Left ventricle myocardium inferior (tissue), 1 donor: Measurements from ENCODE around the gene DUSP28. TPM values are rescaled to one million over a fixed set of nuclear protein-coding genes. Genes with fewer than 3 reads are reported as not detected.
"Not testable (repeated sequence)": the region's sequence is repeated elsewhere in the genome, so short reads cannot be mapped to it uniquely, and the experiment has no call there.

ENCODE experiments used
- DNase-seq: peaks from one replicate; pipeline ENCODE4 v3.0.0-alpha.2; 2020
- H3K27ac ChIP-seq: fragments of 200-600 bp; replicated peaks from 2 replicates; pipeline ENCODE4 v1.8.0; 2021
- H3K27me3 ChIP-seq: fragments of 200-600 bp; 2 replicates; pipeline ENCODE4 v1.8.0; 2021; ENCODE audit warnings: low read depth
- H3K36me3 ChIP-seq: fragments of 200-600 bp; 2 replicates; pipeline ENCODE4 v1.8.0; 2021
- H3K4me1 ChIP-seq: fragments of 200-600 bp; 2 replicates; pipeline ENCODE4 v1.8.0; 2021
- H3K4me3 ChIP-seq: fragments of 200-600 bp; 2 replicates; pipeline ENCODE4 v1.8.0; 2021; ENCODE audit warnings: mild to moderate bottlenecking, moderate library complexity
- H3K9me3 ChIP-seq: fragments of 200-600 bp; replicated peaks from 2 replicates; pipeline ENCODE4 v1.8.0; 2021
- intact Hi-C: fragments of 100-400 bp; cut with micrococcal nuclease; formaldehyde crosslinking; loops from one replicate; pipeline ENCODE4 v1.11.0; 2022
- total RNA-seq: library from RNA; stranded (reverse); fragmentation: NEBNext Ultra II Directional; extraction: Animal tissue kit (Norgen Biotek cat#: 25700); gene quantifications from one replicate; pipeline ENCODE4 v1.2.1, GENCODE V29; 2021
- TF ChIP-seq, protein P1 (sequence below): fragments of 200-600 bp; IDR thresholded peaks from 2 replicates; pipeline ENCODE4 v1.8.0; 2021; ENCODE audit warnings: antibody characterized with exemption, mild to moderate bottlenecking, borderline replicate concordance
- donor health status: DM: no; HTN: yes; CAD: no; lungs with severe emphysema.

The DUSP28 gene
- total RNA-seq, 1 donor from 2014 or later = 19.3 TPM

DNA sequence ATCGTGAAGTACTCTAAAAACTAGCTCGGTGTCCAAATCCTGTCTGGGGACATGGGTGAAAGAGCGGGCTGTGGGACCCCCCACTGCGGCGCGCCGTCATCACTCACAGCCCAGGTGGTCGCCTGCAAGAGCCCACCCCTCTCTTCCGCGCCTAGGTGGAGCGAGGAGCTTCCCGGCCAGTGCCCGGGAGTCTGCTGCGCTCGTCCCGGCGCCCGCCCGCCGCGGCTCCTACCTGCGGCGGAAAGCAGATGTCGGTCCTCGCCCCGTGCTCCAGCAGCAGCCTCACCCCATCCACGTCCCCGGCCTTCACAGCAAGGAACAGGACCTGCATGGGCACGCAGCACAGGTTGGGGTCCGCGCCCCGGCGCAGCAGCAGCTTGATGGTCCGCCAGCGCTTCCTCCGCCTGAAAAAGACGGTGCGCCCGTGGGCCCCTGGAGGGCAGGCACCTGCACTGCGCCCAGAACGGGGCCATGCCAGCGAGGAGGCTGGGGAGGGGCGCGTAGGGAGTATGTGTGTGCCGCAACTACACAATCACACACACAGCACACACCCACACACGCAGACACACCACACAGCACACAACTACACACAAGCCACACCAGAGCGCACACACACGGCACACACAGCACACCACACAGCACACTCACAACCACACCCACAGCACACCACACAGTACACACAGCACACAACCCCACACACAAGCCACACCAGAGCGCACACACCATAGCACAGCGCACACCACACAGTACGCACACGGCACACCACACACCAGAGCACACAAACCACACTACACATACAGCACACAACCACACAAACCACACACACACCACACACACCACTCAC is 39.8 kb upstream of the DUSP28 start:
- intact Hi-C loops = no loop called here
- TF ChIP-seq, protein P1, sequence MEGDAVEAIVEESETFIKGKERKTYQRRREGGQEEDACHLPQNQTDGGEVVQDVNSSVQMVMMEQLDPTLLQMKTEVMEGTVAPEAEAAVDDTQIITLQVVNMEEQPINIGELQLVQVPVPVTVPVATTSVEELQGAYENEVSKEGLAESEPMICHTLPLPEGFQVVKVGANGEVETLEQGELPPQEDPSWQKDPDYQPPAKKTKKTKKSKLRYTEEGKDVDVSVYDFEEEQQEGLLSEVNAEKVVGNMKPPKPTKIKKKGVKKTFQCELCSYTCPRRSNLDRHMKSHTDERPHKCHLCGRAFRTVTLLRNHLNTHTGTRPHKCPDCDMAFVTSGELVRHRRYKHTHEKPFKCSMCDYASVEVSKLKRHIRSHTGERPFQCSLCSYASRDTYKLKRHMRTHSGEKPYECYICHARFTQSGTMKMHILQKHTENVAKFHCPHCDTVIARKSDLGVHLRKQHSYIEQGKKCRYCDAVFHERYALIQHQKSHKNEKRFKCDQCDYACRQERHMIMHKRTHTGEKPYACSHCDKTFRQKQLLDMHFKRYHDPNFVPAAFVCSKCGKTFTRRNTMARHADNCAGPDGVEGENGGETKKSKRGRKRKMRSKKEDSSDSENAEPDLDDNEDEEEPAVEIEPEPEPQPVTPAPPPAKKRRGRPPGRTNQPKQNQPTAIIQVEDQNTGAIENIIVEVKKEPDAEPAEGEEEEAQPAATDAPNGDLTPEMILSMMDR = no peak
- no peak for DNase-seq

DNA sequence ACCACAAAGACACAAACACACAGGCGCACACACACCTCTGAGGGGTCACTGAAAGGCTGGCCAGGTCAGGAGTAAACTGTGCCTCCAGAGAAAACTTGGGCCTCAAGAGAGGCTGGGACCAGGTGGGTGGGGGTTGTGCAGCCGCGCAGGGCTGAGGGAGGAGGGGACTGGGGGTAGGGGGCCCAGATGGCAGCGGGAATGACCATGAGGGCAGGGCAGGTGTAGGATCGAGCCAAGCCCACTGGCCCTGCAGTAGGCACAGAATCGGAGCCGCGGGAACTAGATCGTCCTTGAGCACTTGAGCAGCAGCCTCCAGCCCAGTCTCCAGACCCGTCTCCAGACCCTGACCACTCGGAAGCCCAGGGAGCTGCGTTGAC is 39.2 kb upstream of the DUSP28 start:
- TF ChIP-seq, protein P1 = no peak
- Histone ChIP-seq H3K4me1 (peaks cover 14% of the 10 kb centered on the region), H3K4me3 (no peak overlapping the region), H3K9me3 (peaks cover 5% of the 10 kb centered on the region), H3K36me3 (peaks cover 43% of the 10 kb centered on the region), H3K27me3 (peaks cover 26% of the 10 kb centered on the region), H3K27ac (no peak overlapping the region)
- DNase-seq = no peak
- intact Hi-C loops = no loop called here

More for the DNA sequence above, 39.8 kb upstream of the DUSP28 start:
- Histone ChIP-seq H3K27me3 (peaks cover 26% of the 10 kb centered on the region), H3K4me3 (no peak overlapping the region), H3K4me1 (peaks cover 14% of the 10 kb centered on the region), H3K27ac (no peak overlapping the region), H3K9me3 (peaks cover 5% of the 10 kb centered on the region), H3K36me3 (peaks cover 37% of the 10 kb centered on the region)

DNA sequence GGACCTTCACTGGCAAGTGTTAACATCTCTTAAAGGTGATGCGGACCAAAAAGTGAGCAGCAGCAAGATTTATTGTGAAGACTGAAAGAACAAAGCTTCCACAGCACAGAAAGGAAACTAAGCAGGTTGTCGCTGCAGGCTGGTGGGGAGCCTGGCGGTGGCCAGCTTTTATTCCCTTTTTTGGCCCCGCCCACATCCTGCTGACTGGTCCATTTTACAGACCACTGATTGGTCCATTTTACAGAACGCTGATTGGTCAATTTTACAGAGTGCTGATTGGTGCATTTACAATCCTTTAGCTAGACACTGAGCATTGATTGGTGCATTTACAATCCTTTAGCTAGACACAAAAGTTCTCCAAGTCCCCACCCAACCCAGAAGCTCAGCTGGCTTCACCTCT is 38.3 kb upstream of the DUSP28 start:
- Histone ChIP-seq H3K36me3 (peaks cover 47% of the 10 kb centered on the region), H3K27me3 (peaks cover 26% of the 10 kb centered on the region), H3K4me1 (peaks cover 14% of the 10 kb centered on the region)
- H3K27ac ChIP-seq, intact Hi-C loops, H3K9me3 ChIP-seq, H3K4me3 ChIP-seq, DNase-seq: not testable (repeated sequence)

DNA sequence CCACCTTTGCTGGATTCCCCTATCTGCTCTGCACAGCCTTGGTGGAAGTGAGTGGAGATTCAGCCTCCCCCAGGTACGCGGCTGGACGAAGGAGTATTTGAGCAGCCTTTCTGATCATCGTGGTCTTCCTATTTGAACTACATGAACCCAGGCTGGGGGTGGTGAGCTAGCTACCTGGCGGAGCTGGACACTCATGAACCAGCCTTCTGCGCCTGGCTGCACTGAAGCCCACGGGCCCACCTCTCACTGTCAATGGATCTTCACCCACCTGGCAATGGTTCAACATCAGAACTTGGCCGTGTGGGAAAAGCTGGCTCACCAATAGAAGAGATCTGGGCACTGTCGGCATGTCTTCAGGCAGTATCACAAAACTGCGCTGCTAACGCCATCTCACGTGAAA is 37.8 kb upstream of the DUSP28 start:
- peaks cover 5% of the 10 kb centered on the region for H3K9me3 ChIP-seq
- intact Hi-C loops = no loop called here
- H3K27ac ChIP-seq = no peak overlapping the region
- no peak for DNase-seq
- H3K27me3 ChIP-seq = peaks cover 26% of the 10 kb centered on the region
- peaks cover 47% of the 10 kb centered on the region for H3K36me3 ChIP-seq
- TF ChIP-seq, protein P1 = no peak
- H3K4me1 ChIP-seq = peaks cover 14% of the 10 kb centered on the region
- H3K4me3 ChIP-seq = no peak overlapping the region

DNA sequence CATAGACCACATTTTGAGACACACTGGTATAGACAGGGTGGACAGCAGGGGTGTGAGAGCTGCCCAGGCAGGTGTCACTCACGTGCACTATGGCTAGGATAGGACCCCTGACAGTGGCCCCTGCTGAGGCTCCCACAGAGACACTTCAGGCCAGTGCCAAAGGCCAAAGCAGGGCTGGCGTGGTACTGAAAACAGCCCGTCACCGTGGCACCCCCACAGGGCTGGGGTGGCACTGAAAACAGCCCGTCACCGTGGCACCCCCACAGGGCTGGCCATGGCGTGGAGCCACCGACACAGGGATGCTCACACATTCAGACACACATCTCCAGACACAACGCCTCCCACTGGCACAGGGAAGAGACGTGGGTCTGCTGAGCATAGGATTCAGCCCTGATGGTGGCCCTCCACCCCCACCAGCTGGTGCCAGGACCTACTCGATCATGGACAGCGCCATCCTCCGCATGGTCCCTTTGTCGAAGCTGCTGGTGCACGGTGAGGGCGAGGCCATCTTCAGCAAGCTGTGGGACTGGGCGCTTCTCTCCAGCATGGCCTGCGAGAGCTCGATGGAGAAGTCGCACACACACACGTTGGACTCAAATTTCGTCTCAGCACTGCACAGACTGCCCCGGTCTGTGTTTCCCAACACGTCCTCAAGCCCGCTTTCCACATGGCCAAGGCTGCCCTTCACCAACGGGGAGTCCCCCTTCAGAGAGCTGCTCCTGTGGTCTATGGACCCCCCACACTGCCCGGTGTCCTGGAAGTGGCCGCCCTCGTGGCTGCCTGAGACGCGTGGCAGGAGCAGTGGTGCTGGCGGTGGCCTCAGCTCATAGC is 36.5 kb upstream of the DUSP28 start:
- H3K36me3 ChIP-seq = peaks cover 49% of the 10 kb centered on the region
- peaks cover 14% of the 10 kb centered on the region for H3K4me1 ChIP-seq
- peaks cover 19% of the 10 kb centered on the region for H3K27me3 ChIP-seq
- H3K4me3 ChIP-seq = no peak overlapping the region
- no peak for DNase-seq
- TF ChIP-seq, protein P1 = no peak
- no peak overlapping the region for H3K27ac ChIP-seq
- H3K9me3 ChIP-seq = peaks cover 5% of the 10 kb centered on the region
- intact Hi-C loops = no loop called here
